Endothelial cell of umbilical vein (primary cell): ENCODE data around the gene RALB. TPM values are rescaled to one million over a fixed set of nuclear protein-coding genes. Genes with fewer than 3 reads are reported as not detected.

ENCODE experiments used
- BruUV-seq: library from RNA; stranded (reverse); fragments of 400-500 nt; replicated peaks from 2 replicates; lab custom pipeline; 2021; lab: Mats Ljungman, UMichigan
- CTCF ChIA-PET: fragments of 300-600, 350-600 bp; sonication (Branson Sonifier 250); formaldehyde crosslinking; loops from one replicate; lab custom pipeline; 2021; ENCODE audit warnings: antibody characterized with exemption, inconsistent platforms; lab: Charles Lee
- POLR2A ChIA-PET: fragments of 300-600, 350-600 bp; sonication (Branson Sonifier 250); formaldehyde crosslinking; loops from one replicate; lab custom pipeline; 2021; ENCODE audit warnings: antibody characterized with exemption, inconsistent platforms; lab: Charles Lee
- DNase-seq: peaks from one replicate; pipeline ENCODE4 v3.0.0-alpha.2; 2011; ENCODE audit warnings: low read depth, low spot score
- FAIRE-seq: peaks from 2 replicates; lab custom pipeline; 2011; peaks lifted over from hg19 to GRCh38; lab: Jason Lieb, UNC
- H2AFZ ChIP-seq: 2 replicates; pipeline ENCODE4 v1.6.0; 2012; ENCODE audit warnings: low read depth, low read length, control low read depth, inconsistent platforms
- H3K27ac ChIP-seq: 2 replicates; pipeline ENCODE4 v1.5.1; 2011; ENCODE audit warnings: low read depth, mild to moderate bottlenecking, control low read depth, low read length, moderate library complexity; ENCODE audit not compliant: insufficient read depth
- H3K27me3 ChIP-seq, 2 experiments: 2 replicates each; pipeline versions ENCODE4 v1.6.0 to v1.6.1; 2011; ENCODE audit warnings: low read length in 2 of 2, mixed read lengths in 1 of 2; ENCODE audit not compliant: control insufficient read depth in 2 of 2, insufficient read depth in 2 of 2
- H3K36me3 ChIP-seq, 2 experiments: 2 replicates in 1 of 2; 3 replicates in 1 of 2; pipeline ENCODE4 v1.5.1; 2011; ENCODE audit warnings: low read length in 2 of 2, mild to moderate bottlenecking in 1 of 2, moderate library complexity in 1 of 2; ENCODE audit not compliant: control insufficient read depth in 2 of 2, insufficient read depth in 2 of 2; ENCODE audit errors: extremely low read depth in 1 of 2
- H3K4me1 ChIP-seq: 3 replicates; pipeline ENCODE4 v1.5.1; 2011; ENCODE audit warnings: mild to moderate bottlenecking, low read length; ENCODE audit not compliant: control insufficient read depth, insufficient read depth; ENCODE audit errors: extremely low read depth
- H3K4me2 ChIP-seq: 2 replicates; pipeline ENCODE4 v1.6.1; 2011; ENCODE audit warnings: low read length, control low read depth, mixed read lengths; ENCODE audit not compliant: insufficient read depth
- H3K4me3 ChIP-seq, 3 experiments: fragments of 200-600 bp in 1 of 3; sonication (generic), shearing (Covaris generic) in 1 of 3; replicated peaks in 1 of 3; 2 replicates each; pipeline ENCODE4 v1.5.1; 2011 to 2016; ENCODE audit warnings: control low read depth in 3 of 3, low read length in 3 of 3, mild to moderate bottlenecking in 2 of 3, inconsistent platforms in 1 of 3, low read depth in 1 of 3, moderate library complexity in 1 of 3; ENCODE audit not compliant: insufficient read depth in 1 of 3
- H3K79me2 ChIP-seq: 2 replicates; pipeline ENCODE4 v1.6.0; 2012; ENCODE audit warnings: low read length, inconsistent platforms; ENCODE audit not compliant: control insufficient read depth, insufficient read depth
- H3K9ac ChIP-seq: replicated peaks from 2 replicates; pipeline ENCODE3; 2011; ENCODE audit warnings: low read length, control low read depth; ENCODE audit not compliant: insufficient read depth; ENCODE audit errors: extremely low read depth
- H3K9me1 ChIP-seq: replicated peaks from 3 replicates; pipeline ENCODE4 v1.6.0; 2011; ENCODE audit warnings: mild to moderate bottlenecking, low read length; ENCODE audit not compliant: control insufficient read depth, insufficient read depth; ENCODE audit errors: extremely low read depth
- H3K9me3 ChIP-seq: replicated peaks from 2 replicates; pipeline ENCODE4 v1.5.1; 2012; ENCODE audit warnings: low read length, inconsistent platforms; ENCODE audit not compliant: control insufficient read depth, insufficient read depth
- H4K20me1 ChIP-seq: replicated peaks from 2 replicates; pipeline ENCODE3; 2011; ENCODE audit warnings: mild to moderate bottlenecking, low read length; ENCODE audit not compliant: control insufficient read depth, insufficient read depth; ENCODE audit errors: extremely low read depth
- FOS ChIP-seq: IDR thresholded peaks from 2 replicates; pipeline ENCODE4 v1.6.1; 2011; ENCODE audit warnings: mild to moderate bottlenecking, low read length, moderate library complexity, borderline replicate concordance; ENCODE audit not compliant: insufficient read depth
- GATA2 ChIP-seq: IDR thresholded peaks from 2 replicates; pipeline ENCODE4 v1.7.0; 2011; ENCODE audit warnings: low read depth, mild to moderate bottlenecking, moderate library complexity, mixed read lengths, low read length; ENCODE audit not compliant: insufficient read length, insufficient read depth
- JUN ChIP-seq: IDR thresholded peaks from 2 replicates; pipeline ENCODE4 v1.6.1; 2011; ENCODE audit warnings: borderline replicate concordance, low read depth; ENCODE audit not compliant: insufficient read length, insufficient read depth
- MAX ChIP-seq: IDR thresholded peaks from 2 replicates; pipeline ENCODE4 v1.6.1; 2011; ENCODE audit not compliant: insufficient read depth, insufficient read length
- MYC ChIP-seq: IDR thresholded peaks from one replicate; pipeline ENCODE4 v1.6.1; 2011; ENCODE audit warnings: mild to moderate bottlenecking, low read depth, low read length
- POLR2A ChIP-seq: IDR thresholded peaks from 2 replicates; pipeline ENCODE4 v1.6.1; 2012; ENCODE audit warnings: low read depth, mild to moderate bottlenecking, control low read depth, low read length
- POLR2AphosphoS5 ChIP-seq: IDR thresholded peaks from 2 replicates; pipeline ENCODE4 v1.6.1; 2012; ENCODE audit warnings: low read depth, mild to moderate bottlenecking, control low read depth, low read length, moderate library complexity; ENCODE audit not compliant: insufficient read depth
- dilution Hi-C: fragments of 300-500 bp; cut with MboI; formaldehyde crosslinking; loops from one replicate; pipeline ENCODE4 v1.15.0; 2019; ENCODE audit warnings: low sequenced_read_pairs; ENCODE audit not compliant: extremely low pct_ligation_motif_present
- intact Hi-C: fragments of 100-400 bp; cut with micrococcal nuclease; formaldehyde crosslinking; loops from one replicate; pipeline ENCODE4 v1.10.0; 2022
- polyA plus RNA-seq, 4 experiments: library from polyadenylated mRNA; depleted of rRNA in 3 of 4; stranded (reverse) in 3 of 4; unstranded in 1 of 4; fragments of >200 nt; gene quantifications; 2 replicates each; pipeline versions ENCODE4 v1.2.1 to v1.2.3, GENCODE V29; 2011 to 2012; ENCODE audit warnings: missing spikeins in 1 of 4
- total RNA-seq: library from RNA; stranded (reverse); gene quantifications from 2 replicates; pipeline ENCODE4 v1.2.3, GENCODE V29; 2021

RALB gene
- total and polyA plus RNA-seq, 2 donors (not counting 3 experiments of a cell fraction or from before 2014, with no cell fraction given): 105 to 115 TPM

- H4K20me1 ChIP-seq: no peaks in the 10 kb centered on the region
- H3K27ac ChIP-seq: no peak overlapping the region
- H3K79me2 ChIP-seq: no peaks in the 10 kb centered on the region
- H3K36me3 ChIP-seq: no peaks in the 10 kb centered on the region
- no peaks in the 10 kb centered on the region for H3K9me1 ChIP-seq
- H3K9ac ChIP-seq: no peak overlapping the region
- TF ChIP-seq JUN: peak; percentile 4
- TF ChIP-seq MYC: no peak
- TF ChIP-seq MAX: no peak
- TF ChIP-seq FOS: peak; percentile 72
- no TSS peak for BruUV-seq
- dilution Hi-C loops (no loop called here), intact Hi-C loops (no loop called here)
- POLR2A ChIA-PET: no interaction called here
- FAIRE-seq (peak; percentile 76), DNase-seq (peak; percentile 46)
- no peak overlapping the region for H2AFZ ChIP-seq
- no peaks in the 10 kb centered on the region for H3K27me3 ChIP-seq
- no peaks in the 10 kb centered on the region for H3K9me3 ChIP-seq
- no peak overlapping the region for H3K4me3 ChIP-seq
- peaks cover 29% of the 10 kb centered on the region for H3K4me1 ChIP-seq
- CTCF ChIA-PET: no interaction called here
- H3K4me2 ChIP-seq: no peak overlapping the region
Measured at GRCh38 chr2:120237491-120237902, 15.2 kb upstream of the RALB start.

- Histone ChIP-seq H3K4me3 (no peak overlapping the region), H3K4me1 (peaks cover 34% of the 10 kb centered on the region), H3K79me2 (no peaks in the 10 kb centered on the region), H3K4me2 (peak overlapping the region; percentile 7), H3K9ac (no peak overlapping the region), H3K9me1 (no peaks in the 10 kb centered on the region), H3K9me3 (no peaks in the 10 kb centered on the region), H3K36me3 (no peaks in the 10 kb centered on the region), H4K20me1 (no peaks in the 10 kb centered on the region), H3K27ac (peak overlapping the region; percentile 37), H2AFZ (peak overlapping the region; percentile 3), H3K27me3 (no peaks in the 10 kb centered on the region)
- FAIRE-seq (peak; percentile 95), DNase-seq (peak; percentile 77)
- POLR2A ChIA-PET: interaction anchor here (2.1 to 2.5 kb wide), 2 partner anchors 13 to 16 kb away, joined by 15 to 29 read pairs; partner anchors contain the start of genes RALB and TMEM185B
- CTCF ChIA-PET: interaction anchor here (0.9 to 2.9 kb wide), 14 partner anchors 9 to 74 kb away, joined by 3 to 42 read pairs (median 7); partner anchors contain the start of genes RALB and TMEM185B
- intact Hi-C loops: loop anchor here (1.0 kb wide), 3 partner anchors 13 to 594 kb away; partner anchors contain the start of genes RALB and TMEM185B
- TF ChIP-seq JUN: no peak
- TF ChIP-seq POLR2A: peak; percentile 41
- TF ChIP-seq MYC: no peak
- TF ChIP-seq POLR2AphosphoS5: peak; percentile 54
- TF ChIP-seq FOS: peak; percentile 88
- no peak for TF ChIP-seq GATA2
- TF ChIP-seq MAX: peak; percentile 41
- dilution Hi-C loops: no loop called here
- BruUV-seq: no TSS peak
Measured at GRCh38 chr2:120238728-120239487, 13.7 kb upstream of the RALB start.
